HG03558 (cell line): ENCODE measurements around the gene PIM3.
"Not testable (repeated sequence)": the region's sequence is repeated elsewhere in the genome, so short reads cannot be mapped to it uniquely, and the experiment has no call there.

ENCODE experiments used
- ATAC-seq: cut with Tn5 transposase; IDR thresholded peaks from one replicate; pipeline ENCODE4 v1.9.1; 2021; ENCODE audit warnings: moderate number of reproducible peaks; ENCODE audit not compliant: unreplicated experiment; ENCODE audit errors: extremely low read depth

PIM3 gene

DNA sequence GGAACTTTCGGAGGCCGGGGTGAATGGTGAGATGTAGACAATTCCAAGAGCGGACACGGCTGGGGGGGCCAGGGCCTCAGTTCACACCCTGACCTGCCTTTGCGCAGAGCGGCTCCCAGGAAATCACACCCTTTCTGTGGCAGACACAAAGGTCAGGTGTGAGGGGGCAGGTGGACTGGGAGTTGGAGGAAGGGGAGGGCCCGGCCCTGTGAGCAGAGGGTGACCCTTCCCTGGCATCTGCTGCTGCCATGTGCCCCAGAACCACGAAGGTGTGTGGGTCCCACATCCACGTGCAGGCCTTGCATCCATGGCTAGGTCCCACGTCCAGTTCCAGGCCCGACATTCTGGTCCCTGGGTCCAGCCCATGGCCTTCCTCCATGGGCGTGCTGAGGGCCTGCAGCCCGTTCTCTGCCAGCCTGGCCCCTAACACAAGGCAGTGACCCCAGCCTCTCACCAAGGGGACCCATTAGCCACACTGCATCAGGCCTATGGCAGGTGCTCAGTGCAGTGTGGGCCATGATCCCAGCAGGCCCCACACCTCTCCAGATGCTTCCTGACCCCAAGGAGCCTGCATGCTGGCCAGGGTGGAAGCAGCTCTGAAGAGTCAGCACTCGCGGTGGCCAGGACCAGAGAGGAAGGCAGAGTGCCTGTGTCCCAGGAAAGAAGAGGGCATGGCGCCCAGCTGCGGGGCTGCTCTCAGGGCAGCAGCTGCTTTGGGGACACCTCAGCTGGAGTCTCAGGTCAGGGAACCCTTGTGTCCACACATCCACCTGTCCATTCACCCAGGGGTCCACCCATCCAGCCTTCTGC lies 18.9 kb upstream of the PIM3 start:
- no peak for ATAC-seq

DNA sequence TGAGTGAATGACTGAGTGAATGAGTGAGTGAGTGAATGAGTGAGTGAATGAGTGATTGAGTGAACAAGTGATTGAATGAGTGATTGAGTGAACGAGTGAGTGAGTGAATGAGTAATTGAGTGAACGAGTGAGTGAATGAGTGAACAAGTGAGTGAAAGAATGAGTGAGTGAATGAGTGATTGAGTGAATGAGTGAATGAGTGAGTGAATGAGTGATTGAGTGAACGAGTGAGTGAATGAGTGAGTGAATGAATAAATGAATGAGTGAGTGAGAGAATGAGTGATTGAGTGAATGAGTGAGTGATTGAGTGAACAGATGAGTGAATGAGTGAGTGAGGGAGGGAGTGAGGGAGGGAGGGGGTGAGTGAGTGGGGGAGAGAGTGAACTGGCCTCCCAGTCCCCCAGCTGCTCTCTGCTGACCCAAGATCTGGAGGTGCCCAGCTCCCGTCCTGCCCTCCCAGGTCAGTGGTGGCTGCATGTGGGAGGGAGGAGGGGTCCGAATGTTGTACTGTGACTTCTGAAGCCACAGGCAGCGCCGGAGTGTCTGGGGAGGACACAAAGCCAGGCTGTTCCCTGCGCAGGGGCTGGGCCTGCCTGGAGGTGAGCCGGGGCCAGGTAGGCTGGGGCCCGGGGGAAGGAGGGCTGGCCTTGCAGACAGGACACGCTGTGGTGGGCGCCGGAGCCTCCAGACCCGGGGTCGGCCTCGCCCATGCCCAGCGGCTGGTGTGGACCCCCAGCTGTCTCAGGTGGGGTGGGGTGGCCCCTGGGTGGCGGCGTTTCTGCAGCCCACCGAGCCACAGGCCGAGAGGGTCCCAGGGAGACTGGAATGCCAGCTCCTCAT lies 17.8 kb upstream of the PIM3 start:
- no peak for ATAC-seq

DNA sequence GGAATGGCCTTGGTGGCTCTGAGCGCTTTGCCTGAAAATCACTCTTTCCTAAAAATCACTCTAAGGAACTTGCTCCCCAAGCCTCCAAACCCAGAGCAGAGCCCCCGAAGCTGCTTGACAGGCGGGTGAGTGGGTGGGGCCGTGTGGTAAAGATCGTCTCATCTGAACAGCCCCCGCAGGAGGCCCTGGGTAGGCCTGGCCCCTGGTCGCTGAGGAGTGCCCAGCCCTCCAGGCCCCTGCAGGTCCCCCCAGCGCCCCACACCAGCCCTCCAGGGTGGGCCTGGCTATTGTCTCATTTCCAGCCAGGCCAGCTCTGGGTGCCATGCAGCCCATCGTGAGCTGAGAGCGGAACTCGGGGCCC lies 17.2 kb upstream of the PIM3 start:
- ATAC-seq = no peak

GRCh38 chr22:49943771-49944398 lies 16.7 kb upstream of the PIM3 start:
- no peak for ATAC-seq

- ATAC-seq = no peak
Observed at GRCh38 chr22:49944399-49944891, 16.1 kb upstream of the PIM3 start.

- not testable (repeated sequence) for ATAC-seq
Observed at GRCh38 chr22:49945042-49945794, 15.4 kb upstream of the PIM3 start.

DNA sequence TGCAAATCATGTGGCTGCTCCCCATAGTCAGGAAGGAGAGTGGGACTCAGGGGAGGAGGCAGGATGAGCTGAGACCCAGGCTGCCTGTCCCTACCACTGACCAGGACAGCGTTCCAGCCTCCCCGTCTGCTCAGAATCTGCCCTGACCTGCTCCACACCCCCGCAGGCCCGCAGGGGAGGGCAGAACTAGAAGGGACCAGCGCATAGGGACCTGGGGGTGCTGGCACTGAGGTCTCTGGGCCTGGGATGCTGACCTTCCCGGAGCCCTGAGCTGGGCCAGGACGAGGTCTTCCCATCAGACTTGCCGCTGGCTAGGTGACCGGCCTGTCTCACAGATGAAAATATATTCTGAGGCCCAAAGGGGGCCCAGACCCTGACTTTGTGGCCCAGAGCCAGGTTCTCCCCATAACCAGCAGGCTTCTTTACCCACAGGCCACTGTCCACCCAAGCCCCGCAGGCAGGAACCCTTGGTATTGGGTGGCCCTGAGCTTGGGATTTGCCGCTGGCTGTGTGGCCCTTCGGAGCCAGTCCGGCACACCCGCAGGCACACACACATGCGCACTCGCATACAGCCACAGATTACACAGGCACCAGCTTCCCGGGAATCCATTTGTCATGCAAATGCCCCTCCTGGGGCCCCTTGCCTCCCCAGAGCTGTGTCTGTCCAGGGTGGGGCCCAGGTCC lies 13.8 kb upstream of the PIM3 start:
- no peak for ATAC-seq

GRCh38 chr22:49947296-49947622 lies 13.3 kb upstream of the PIM3 start:
- ATAC-seq = no peak

DNA sequence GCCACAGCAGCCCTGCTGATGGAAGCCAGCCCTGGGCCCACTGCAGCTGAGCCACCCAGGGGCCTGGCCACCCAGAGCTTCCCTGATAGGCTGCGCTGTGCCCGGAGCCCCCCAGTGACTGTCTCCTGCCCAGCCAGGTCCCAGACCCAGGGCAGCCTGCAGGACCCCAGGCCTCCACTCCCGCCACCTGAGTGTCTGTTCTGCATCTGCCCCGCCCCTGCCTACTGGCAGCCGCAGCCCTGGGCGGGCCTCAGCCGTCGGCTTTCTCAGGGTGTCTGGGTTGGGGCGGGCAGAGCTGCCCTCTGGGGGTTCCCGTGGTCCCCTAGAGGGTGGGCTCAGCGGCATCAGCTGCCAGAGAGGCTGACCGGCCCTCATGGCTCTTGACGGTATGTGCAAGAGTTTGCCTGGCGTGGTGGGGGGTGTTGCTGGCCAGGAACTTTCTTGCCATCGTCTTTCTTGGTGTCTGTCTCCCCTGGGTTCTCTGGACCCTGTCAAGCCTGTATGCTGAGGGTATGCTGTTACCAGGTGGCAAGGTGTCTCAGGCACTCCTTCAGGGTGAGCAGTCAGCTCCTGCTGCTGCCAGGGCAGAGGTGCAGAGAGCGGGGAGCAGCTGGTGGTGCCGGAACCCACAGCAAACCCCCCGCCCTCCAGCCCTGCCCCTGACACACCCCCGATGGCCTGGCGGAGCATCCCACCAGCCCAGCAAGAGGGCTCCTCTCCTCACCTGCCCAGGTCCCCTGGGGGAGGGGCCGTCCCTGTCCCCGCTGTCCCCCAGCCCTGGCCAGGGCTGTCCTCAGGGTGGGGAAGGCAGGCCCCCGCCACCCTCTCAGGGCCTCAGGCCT lies 12.2 kb upstream of the PIM3 start:
- no peak for ATAC-seq

DNA sequence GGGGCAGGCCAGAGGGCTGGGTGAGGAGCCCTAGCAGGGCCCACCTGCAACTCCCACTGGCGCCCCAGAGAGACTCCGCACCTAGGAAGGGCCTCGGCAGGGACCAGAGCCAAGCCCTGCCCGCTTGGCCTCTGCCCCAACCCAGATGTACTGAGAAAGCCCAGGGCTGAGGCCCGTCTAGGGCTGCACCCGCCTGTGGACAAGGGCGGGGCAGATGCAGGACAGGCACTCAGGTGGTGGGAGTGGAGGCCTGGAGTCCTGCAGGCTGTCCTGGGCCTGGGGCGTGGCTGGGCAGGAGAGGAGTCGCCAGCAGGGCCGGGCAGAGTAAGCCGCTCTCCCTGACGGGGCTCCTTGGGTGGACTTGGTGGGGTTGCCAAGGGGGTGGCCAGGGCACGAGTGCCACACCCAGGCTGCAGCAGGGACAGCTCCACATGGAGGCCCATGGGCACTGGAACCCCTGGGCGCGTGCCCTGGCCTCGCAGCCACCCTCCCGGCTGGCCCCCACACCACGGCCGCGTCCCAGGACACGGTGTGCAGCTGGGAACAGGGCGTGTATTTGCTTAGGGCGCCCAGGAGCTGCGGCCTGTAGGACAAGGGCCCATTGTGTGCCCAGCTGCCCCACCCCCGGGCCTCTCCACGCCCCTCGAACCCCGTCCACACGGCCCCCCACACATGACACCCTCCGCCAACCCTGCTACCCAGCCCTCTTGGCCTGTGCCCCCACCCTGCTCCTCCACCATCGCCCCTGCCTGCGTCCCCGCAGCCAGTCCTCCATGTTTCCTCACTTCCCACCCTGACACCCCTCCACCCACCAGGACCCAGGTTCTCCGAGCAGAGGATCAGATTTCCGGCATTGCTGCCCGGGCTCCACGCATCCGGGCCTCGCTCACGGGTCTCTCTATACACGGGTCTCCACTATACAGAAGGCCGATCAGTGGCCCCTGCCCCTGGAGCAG lies 11.3 kb upstream of the PIM3 start:
- ATAC-seq = no peak

DNA sequence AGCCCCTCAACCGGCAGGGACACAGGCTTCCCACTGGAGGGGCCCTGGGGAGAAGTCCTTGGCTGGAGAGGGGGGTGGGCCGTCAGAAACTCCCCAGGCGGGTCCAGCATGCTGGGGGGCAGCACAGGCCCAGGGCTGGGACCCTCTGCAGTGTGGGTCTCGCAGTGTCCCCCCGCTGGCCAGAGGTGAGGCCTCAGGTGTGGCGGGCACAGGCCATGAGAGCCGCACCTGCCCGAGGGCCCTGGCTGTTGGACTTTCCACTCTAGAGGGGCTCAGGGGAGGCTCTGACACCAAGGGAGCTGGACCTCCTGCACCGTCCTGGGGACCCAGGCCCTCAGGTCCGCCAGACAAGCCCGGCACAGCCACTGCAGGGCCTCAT lies 10.7 kb upstream of the PIM3 start:
- no peak for ATAC-seq

DNA sequence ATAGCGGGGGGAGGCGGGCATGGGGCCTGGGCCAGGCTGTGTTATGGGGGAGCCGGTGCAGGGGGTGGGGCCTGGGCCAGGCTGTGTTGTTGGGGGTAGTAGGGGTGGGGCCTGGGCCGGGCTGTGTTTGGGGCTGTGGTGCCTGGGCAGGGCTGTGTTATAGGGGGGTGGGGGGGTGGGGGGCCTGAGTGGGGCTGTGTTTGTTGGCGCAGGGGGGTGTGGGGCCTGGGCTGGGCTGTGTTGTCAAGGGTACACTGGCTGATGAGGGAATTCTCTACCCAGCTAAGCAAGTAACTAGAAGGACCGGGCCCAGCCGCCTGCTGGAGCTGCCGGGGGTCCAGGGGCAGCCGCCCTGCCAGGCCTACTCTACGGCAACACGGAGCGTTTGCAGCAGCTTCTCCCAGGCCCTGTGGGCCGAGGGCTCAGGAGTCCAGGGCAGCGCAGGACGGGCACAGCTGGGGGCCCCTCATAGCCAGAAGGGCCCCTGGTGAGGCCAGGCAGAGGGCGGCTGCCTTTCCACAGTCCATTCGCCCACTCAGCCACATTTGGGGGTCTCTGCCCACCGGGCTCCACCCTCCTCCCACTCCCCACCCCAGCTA lies 10.1 kb upstream of the PIM3 start:
- no peak for ATAC-seq

GRCh38 chr22:49951000-49951677 lies 9.4 kb upstream of the PIM3 start:
- no peak for ATAC-seq

DNA sequence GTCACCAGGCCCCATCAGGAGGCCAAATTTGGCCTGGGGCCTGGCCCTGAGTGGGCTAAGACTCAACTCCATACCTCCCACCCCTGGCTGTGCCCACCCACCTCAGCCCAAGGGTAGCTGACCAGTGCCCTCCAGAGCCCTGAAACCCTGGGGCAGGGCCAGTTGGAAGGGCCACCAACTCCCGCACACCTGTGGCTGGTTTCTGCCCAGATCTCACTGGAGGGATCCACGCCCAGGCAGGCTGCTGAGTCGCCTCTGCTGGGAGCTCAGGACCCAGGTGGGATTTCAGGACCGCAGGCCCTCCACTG lies 8.9 kb upstream of the PIM3 start:
- no peak for ATAC-seq

DNA sequence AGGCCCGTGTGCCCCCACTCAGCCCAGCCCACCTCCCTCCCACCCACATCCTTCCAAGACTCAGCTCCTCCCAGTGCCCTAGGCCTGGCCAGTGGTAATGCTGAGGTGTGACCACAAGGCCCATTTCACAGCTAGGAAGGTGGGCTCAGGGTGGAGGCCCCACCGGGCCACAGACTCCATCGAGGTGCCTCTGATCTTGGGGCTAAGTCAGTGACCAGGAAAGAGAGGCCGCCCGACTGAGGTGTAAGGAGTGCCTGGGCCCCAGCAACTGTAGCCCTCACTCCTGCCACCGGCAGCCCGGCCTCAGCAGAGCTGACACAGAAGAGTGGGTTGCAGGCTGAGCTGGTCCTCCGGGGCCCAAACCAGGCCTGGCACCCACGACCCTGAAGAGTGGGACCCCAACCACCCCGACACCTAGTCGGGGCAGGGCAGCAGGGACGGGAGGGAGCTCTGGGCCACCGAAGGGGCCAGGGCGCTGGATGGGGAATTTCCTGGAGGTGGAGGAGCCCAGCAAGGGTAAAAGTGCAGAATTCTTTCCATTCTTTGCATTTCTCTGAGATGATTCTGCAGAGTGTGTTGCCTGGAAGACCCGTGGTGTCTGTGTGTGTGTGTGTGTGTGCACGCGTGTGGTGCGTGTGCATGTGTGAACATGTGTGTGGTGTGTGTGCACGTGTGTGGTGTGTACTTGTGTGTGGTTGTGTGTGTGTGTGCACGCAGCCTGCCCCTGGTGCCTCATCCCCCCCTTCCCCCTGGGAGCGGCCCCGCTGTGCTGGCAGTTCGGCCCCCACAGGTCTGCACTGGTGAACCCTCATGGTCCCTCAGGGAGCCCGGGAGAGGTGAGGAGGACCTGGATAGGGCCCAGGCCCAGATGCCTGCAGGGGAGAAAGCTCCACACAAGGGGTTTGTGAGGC lies 8.3 kb upstream of the PIM3 start:
- ATAC-seq = no peak

DNA sequence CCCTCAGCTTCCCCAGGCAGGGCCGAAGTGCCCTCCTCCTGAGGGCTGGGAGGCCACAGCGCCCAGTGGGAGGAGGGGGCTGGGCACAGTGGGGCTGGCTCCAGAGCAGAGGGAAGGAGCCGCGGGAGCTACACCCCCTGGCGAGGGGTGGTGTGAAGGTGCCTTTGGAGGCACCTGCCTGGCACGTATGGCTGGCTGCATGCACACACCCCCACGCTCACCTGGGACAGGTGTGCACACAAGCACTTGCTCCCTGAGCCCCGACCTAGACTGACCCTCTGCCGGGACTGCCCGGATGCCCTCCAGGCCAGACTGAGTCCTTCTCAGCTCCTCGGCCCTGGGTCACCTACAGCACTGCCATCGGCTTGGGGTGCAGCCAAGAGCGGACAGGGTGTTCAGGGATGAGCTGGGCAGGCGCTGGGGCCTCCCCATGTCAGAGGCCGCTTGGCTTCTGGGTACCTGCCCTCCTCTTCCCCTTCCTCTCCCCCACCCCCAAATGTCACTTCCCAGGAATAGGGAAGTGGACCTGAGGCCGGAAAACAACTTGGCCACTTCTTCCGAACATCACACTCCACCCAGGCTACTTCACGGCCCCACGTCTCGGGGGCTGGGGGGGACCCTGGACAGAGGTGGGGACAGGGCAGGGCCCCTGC lies 7.4 kb upstream of the PIM3 start:
- no peak for ATAC-seq
